Measurements from ENCODE around the gene SUSD1. TPM values are rescaled to one million over a fixed set of nuclear protein-coding genes. Genes with fewer than 3 reads are reported as not detected.

Gene SUSD1
- total RNA-seq, 2 experiments from 2014 or later: 1.6 to 2.7 TPM

DNA sequence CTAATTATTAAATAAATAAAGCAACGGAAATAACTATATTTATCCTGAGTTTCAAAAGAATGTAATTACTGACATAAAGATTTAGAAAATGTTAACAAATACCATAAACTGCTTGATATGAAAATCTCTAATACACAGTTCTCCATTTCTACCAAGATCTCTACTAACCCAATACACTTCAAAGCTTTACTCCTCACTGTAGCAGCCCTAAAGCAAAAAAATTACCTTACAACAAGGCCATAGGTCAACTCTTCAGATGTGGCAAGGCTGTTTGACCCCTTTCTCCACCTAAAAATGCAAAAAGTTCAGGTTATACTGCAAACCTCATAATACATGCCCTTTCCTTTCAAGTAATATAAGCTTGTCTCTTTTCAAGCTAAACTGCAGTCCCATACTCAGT, 181.8 kb downstream of the SUSD1 start:
- no peaks in the 10 kb centered on the region for H3K36me3 Mint-ChIP-seq (ENCODE audit: low read depth)
- CTCF ChIA-PET: interaction anchor here (1.5 kb wide), 1 partner anchor 18 kb away, joined by 3 read pairs; no protein-coding TSS in a partner anchor
- intact Hi-C loops (cut with micrococcal nuclease): loop anchor here (2.0 to 5.0 kb wide), 7 partner anchors 27 to 385 kb away; partner anchors contain the start of genes PTBP3 and UGCG
- H3K9me3 Mint-ChIP-seq: peaks cover 5% of the 10 kb centered on the region
- H3K27me3 Mint-ChIP-seq (ENCODE audit: low read depth): no peaks in the 10 kb centered on the region
- H3K27ac Mint-ChIP-seq: no peak overlapping the region
- H3K4me1 Mint-ChIP-seq (ENCODE audit: low read depth): peaks cover 31% of the 10 kb centered on the region
- no peak overlapping the region for H3K4me3 Mint-ChIP-seq
- DNase-seq: no peak

DNA sequence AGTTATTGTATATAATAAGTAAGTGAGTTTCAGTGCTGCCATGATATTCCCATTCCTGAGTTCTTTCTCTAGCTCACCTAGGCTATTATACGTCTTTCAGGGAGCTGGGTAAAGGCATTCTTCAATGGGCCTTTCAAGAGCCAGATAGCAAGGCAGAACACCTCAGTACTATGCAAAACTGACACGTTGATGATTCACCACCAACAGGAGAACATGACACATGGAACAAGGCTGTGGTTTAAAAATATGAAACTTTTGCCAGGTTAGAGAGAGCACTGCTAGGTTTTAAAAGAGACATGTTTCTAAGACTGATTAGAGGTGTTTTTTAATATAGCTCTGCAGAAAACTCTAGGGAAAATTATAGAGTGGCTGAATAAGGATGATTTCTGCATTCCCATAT, 182.6 kb downstream of the SUSD1 start:
- CTCF ChIA-PET: interaction anchor here (0.8 kb wide), 1 partner anchor 77 kb away, joined by 3 read pairs; no protein-coding TSS in a partner anchor
- H3K27me3 Mint-ChIP-seq (ENCODE audit: low read depth): no peaks in the 10 kb centered on the region
- H3K4me1 Mint-ChIP-seq (ENCODE audit: low read depth): peaks cover 31% of the 10 kb centered on the region
- no peaks in the 10 kb centered on the region for H3K36me3 Mint-ChIP-seq (ENCODE audit: low read depth)
- DNase-seq: peak; percentile 61
- no peak overlapping the region for H3K4me3 Mint-ChIP-seq
- peaks cover 5% of the 10 kb centered on the region for H3K9me3 Mint-ChIP-seq
- intact Hi-C loops (cut with micrococcal nuclease): loop anchor here (1.0 to 5.0 kb wide), 12 partner anchors 10 to 386 kb away; partner anchors contain the start of genes PTBP3 and UGCG
- no peak overlapping the region for H3K27ac Mint-ChIP-seq

DNA sequence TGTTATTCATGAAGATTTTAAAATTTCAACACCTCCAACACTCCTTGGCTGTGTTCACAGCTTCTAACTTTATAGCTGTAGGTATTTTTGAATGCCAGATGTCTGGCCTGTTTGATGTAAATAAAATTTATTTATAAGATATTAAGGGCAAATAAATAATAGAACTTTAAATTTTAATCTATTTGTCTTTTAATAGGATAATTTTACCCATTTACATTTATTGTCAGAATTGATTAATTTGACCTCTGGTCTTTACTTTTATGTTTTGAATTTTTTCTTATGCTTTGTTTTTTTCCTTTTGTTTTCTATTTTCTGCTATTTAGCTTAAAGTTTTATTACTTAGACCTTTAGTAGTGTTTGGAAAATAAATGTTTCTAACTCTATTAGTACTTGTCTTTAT, 183.9 kb downstream of the SUSD1 start:
- intact Hi-C loops (cut with micrococcal nuclease): loop anchor here (5.0 kb wide), 3 partner anchors 81 to 371 kb away; partner anchors contain the start of gene PTBP3
- peaks cover 5% of the 10 kb centered on the region for H3K9me3 Mint-ChIP-seq
- peaks cover 34% of the 10 kb centered on the region for H3K4me1 Mint-ChIP-seq (ENCODE audit: low read depth)
- no peaks in the 10 kb centered on the region for H3K36me3 Mint-ChIP-seq (ENCODE audit: low read depth)
- no peaks in the 10 kb centered on the region for H3K27me3 Mint-ChIP-seq (ENCODE audit: low read depth)
- H3K4me3 Mint-ChIP-seq: no peak overlapping the region
- DNase-seq: no peak
- CTCF ChIA-PET: no interaction called here
- H3K27ac Mint-ChIP-seq: no peak overlapping the region

Other genes with a start within 250 kb of the SUSD1 start
- gene PTBP3, start 158.3 kb upstream of the SUSD1 start, total RNA-seq: 10 to 100 TPM; 87.8 to 92.6 TPM
- gene HSDL2, start 204.8 kb upstream of the SUSD1 start, total RNA-seq: 10 to 100 TPM; 25.9 to 28.5 TPM